Stimulated activated naive CD8-positive, alpha-beta T cell treated with anti-CD3 and anti-CD28 coated beads, Interleukin-15, Interleukin-2, amounts not matched to agents 100 ng/mL and 50 ng/mL, for 24 hours (primary cell): Measurements from ENCODE around the gene RPL23.

ENCODE experiments used
- H3K27ac Mint-ChIP-seq: one replicate; pipeline ENCODE4 v1.8.0; 2021; ENCODE audit warnings: mild to moderate bottlenecking, mixed read lengths
- H3K27me3 Mint-ChIP-seq: one replicate; pipeline ENCODE4 v1.8.0; 2021; ENCODE audit warnings: mixed read lengths
- H3K36me3 Mint-ChIP-seq: one replicate; pipeline ENCODE4 v1.8.0; 2021; ENCODE audit warnings: low read depth, mixed read lengths
- H3K4me1 Mint-ChIP-seq: one replicate; pipeline ENCODE4 v1.8.0; 2021; ENCODE audit warnings: low read depth, mixed read lengths
- H3K4me3 Mint-ChIP-seq: one replicate; pipeline ENCODE4 v1.8.0; 2021; ENCODE audit warnings: mild to moderate bottlenecking, mixed read lengths
- H3K9me3 Mint-ChIP-seq: one replicate; pipeline ENCODE4 v1.8.0; 2021; ENCODE audit warnings: mixed read lengths

Gene RPL23

GRCh38 chr17:38853292-38854219, at the start of gene RPL23:
Gene RPL23 (minus strand): TSS chr17:38853721. CDS start chr17:38853710, 11 bp downstream.
- Mint-ChIP-seq H3K27ac (peak within 1 kb of the TSS; percentile 100), H3K4me1 (peaks cover 60% of the 10 kb centered on the region), H3K27me3 (no peaks in the 10 kb centered on the region), H3K9me3 (no peaks in the 10 kb centered on the region), H3K4me3 (peak within 1 kb of the TSS; percentile 100), H3K36me3 (peaks cover 53% of the 10 kb centered on the region)

GRCh38 chr17:38900978-38901656, 47.6 kb upstream of the RPL23 start:
- H3K4me1 Mint-ChIP-seq = peaks cover 77% of the 10 kb centered on the region
- H3K27ac Mint-ChIP-seq = peak overlapping the region; percentile 88
- peaks cover 60% of the 10 kb centered on the region for H3K36me3 Mint-ChIP-seq
- H3K27me3 Mint-ChIP-seq = no peaks in the 10 kb centered on the region
- H3K4me3 Mint-ChIP-seq = peak overlapping the region; percentile 53
- H3K9me3 Mint-ChIP-seq = no peaks in the 10 kb centered on the region

GRCh38 chr17:38899421-38899820, 45.9 kb upstream of the RPL23 start:
- Mint-ChIP-seq H3K9me3 (no peaks in the 10 kb centered on the region), H3K27me3 (no peaks in the 10 kb centered on the region), H3K27ac (peak overlapping the region; percentile 94), H3K36me3 (peaks cover 54% of the 10 kb centered on the region), H3K4me3 (peak overlapping the region; percentile 83), H3K4me1 (peaks cover 74% of the 10 kb centered on the region)

- peaks cover 79% of the 10 kb centered on the region for H3K4me1 Mint-ChIP-seq
- H3K27ac Mint-ChIP-seq = peak overlapping the region; percentile 94
- H3K36me3 Mint-ChIP-seq = peaks cover 52% of the 10 kb centered on the region
- H3K27me3 Mint-ChIP-seq = no peaks in the 10 kb centered on the region
- H3K9me3 Mint-ChIP-seq = no peaks in the 10 kb centered on the region
- H3K4me3 Mint-ChIP-seq = peak overlapping the region; percentile 83
Observed at GRCh38 chr17:38898812-38899348, 45.4 kb upstream of the RPL23 start.

GRCh38 chr17:38898291-38898679, 44.8 kb upstream of the RPL23 start:
- peaks cover 81% of the 10 kb centered on the region for H3K4me1 Mint-ChIP-seq
- H3K36me3 Mint-ChIP-seq = peaks cover 47% of the 10 kb centered on the region
- peak overlapping the region; percentile 94 for H3K27ac Mint-ChIP-seq

GRCh38 chr17:38897671-38898290, 44.3 kb upstream of the RPL23 start:
- Mint-ChIP-seq H3K9me3 (no peaks in the 10 kb centered on the region), H3K27me3 (no peaks in the 10 kb centered on the region), H3K4me1 (peaks cover 82% of the 10 kb centered on the region), H3K4me3 (peak overlapping the region; percentile 83), H3K36me3 (peaks cover 42% of the 10 kb centered on the region), H3K27ac (peak overlapping the region; percentile 94)

More at GRCh38 chr17:38898291-38898679, 44.8 kb upstream of the RPL23 start:
- peak overlapping the region; percentile 83 for H3K4me3 Mint-ChIP-seq
- H3K27me3 Mint-ChIP-seq = no peaks in the 10 kb centered on the region
- H3K9me3 Mint-ChIP-seq = no peaks in the 10 kb centered on the region

GRCh38 chr17:38897176-38897575, 43.7 kb upstream of the RPL23 start:
- peaks cover 42% of the 10 kb centered on the region for H3K36me3 Mint-ChIP-seq
- H3K9me3 Mint-ChIP-seq = no peaks in the 10 kb centered on the region
- peaks cover 87% of the 10 kb centered on the region for H3K4me1 Mint-ChIP-seq
- H3K27me3 Mint-ChIP-seq = no peaks in the 10 kb centered on the region
- H3K27ac Mint-ChIP-seq = peak overlapping the region; percentile 94
- H3K4me3 Mint-ChIP-seq = peak overlapping the region; percentile 83

GRCh38 chr17:38896346-38896954, 42.9 kb upstream of the RPL23 start:
- H3K27ac Mint-ChIP-seq = peak overlapping the region; percentile 94
- no peaks in the 10 kb centered on the region for H3K9me3 Mint-ChIP-seq
- peaks cover 90% of the 10 kb centered on the region for H3K4me1 Mint-ChIP-seq
- peaks cover 46% of the 10 kb centered on the region for H3K36me3 Mint-ChIP-seq
- H3K4me3 Mint-ChIP-seq = no peak overlapping the region
- H3K27me3 Mint-ChIP-seq = no peaks in the 10 kb centered on the region

GRCh38 chr17:38894276-38894675, 40.8 kb upstream of the RPL23 start:
- H3K9me3 Mint-ChIP-seq = no peaks in the 10 kb centered on the region
- no peak overlapping the region for H3K4me3 Mint-ChIP-seq
- peaks cover 45% of the 10 kb centered on the region for H3K36me3 Mint-ChIP-seq
- H3K27me3 Mint-ChIP-seq = no peaks in the 10 kb centered on the region
- peaks cover 91% of the 10 kb centered on the region for H3K4me1 Mint-ChIP-seq
- H3K27ac Mint-ChIP-seq = peak overlapping the region; percentile 49

- H3K4me1 Mint-ChIP-seq = peaks cover 91% of the 10 kb centered on the region
- no peaks in the 10 kb centered on the region for H3K27me3 Mint-ChIP-seq
- peaks cover 47% of the 10 kb centered on the region for H3K36me3 Mint-ChIP-seq
- no peaks in the 10 kb centered on the region for H3K9me3 Mint-ChIP-seq
- no peak overlapping the region for H3K4me3 Mint-ChIP-seq
- H3K27ac Mint-ChIP-seq = peak overlapping the region; percentile 49
Observed at GRCh38 chr17:38893607-38894006, 40.1 kb upstream of the RPL23 start.

GRCh38 chr17:38893113-38893512, 39.6 kb upstream of the RPL23 start:
- no peaks in the 10 kb centered on the region for H3K27me3 Mint-ChIP-seq
- H3K36me3 Mint-ChIP-seq = peaks cover 42% of the 10 kb centered on the region
- no peak overlapping the region for H3K4me3 Mint-ChIP-seq
- H3K4me1 Mint-ChIP-seq = peaks cover 90% of the 10 kb centered on the region
- H3K9me3 Mint-ChIP-seq = no peaks in the 10 kb centered on the region
- peak overlapping the region; percentile 82 for H3K27ac Mint-ChIP-seq

- H3K27ac Mint-ChIP-seq = peak overlapping the region; percentile 82
- H3K27me3 Mint-ChIP-seq = no peaks in the 10 kb centered on the region
- no peak overlapping the region for H3K4me3 Mint-ChIP-seq
- no peaks in the 10 kb centered on the region for H3K9me3 Mint-ChIP-seq
- H3K4me1 Mint-ChIP-seq = peaks cover 87% of the 10 kb centered on the region
- H3K36me3 Mint-ChIP-seq = peaks cover 37% of the 10 kb centered on the region
Observed at GRCh38 chr17:38892620-38893019, 39.1 kb upstream of the RPL23 start.

GRCh38 chr17:38892083-38892482, 38.6 kb upstream of the RPL23 start:
- no peaks in the 10 kb centered on the region for H3K9me3 Mint-ChIP-seq
- H3K27ac Mint-ChIP-seq = peak overlapping the region; percentile 88
- no peak overlapping the region for H3K4me3 Mint-ChIP-seq
- peaks cover 87% of the 10 kb centered on the region for H3K4me1 Mint-ChIP-seq
- H3K27me3 Mint-ChIP-seq = no peaks in the 10 kb centered on the region
- peaks cover 34% of the 10 kb centered on the region for H3K36me3 Mint-ChIP-seq

- Mint-ChIP-seq H3K9me3 (no peaks in the 10 kb centered on the region), H3K4me3 (no peak overlapping the region), H3K36me3 (peaks cover 33% of the 10 kb centered on the region), H3K27ac (peak overlapping the region; percentile 88), H3K4me1 (peaks cover 86% of the 10 kb centered on the region), H3K27me3 (no peaks in the 10 kb centered on the region)
Observed at GRCh38 chr17:38891441-38891840, 37.9 kb upstream of the RPL23 start.
